Central memory CD8-positive, alpha-beta T cell (primary cell): ENCODE measurements around the gene ADD1.
"Not testable (repeated sequence)": the region's sequence is repeated elsewhere in the genome, so short reads cannot be mapped to it uniquely, and the experiment has no call there.

Source experiments
- ATAC-seq: fragments of 150-1000 bp; cut with Tn5 transposase; replicated peaks from 2 replicates; pipeline ENCODE4 v1.10.0; 2022; ENCODE audit warnings: mild to moderate bottlenecking, moderate FRiP score, moderate number of reproducible peaks; ENCODE audit not compliant: poor library complexity, severe bottlenecking; ENCODE audit errors: extremely low read depth
- DNase-seq, 2 donors: peaks; one replicate each; pipeline ENCODE4 v3.0.0; 2021; ENCODE audit warnings: low spot score in 2 of 2
- H3K27ac Mint-ChIP-seq: one replicate; pipeline ENCODE4 v1.8.0; 2022; ENCODE audit warnings: low read depth, mild to moderate bottlenecking, moderate library complexity, mixed read lengths
- H3K27me3 Mint-ChIP-seq: one replicate; pipeline ENCODE4 v1.8.0; 2022; ENCODE audit warnings: mixed read lengths
- H3K36me3 Mint-ChIP-seq: one replicate; pipeline ENCODE4 v1.8.0; 2022; ENCODE audit warnings: mild to moderate bottlenecking, moderate library complexity, mixed read lengths; ENCODE audit not compliant: insufficient read depth
- H3K4me1 Mint-ChIP-seq: one replicate; pipeline ENCODE4 v1.8.0; 2022; ENCODE audit warnings: mixed read lengths
- H3K4me3 Mint-ChIP-seq: one replicate; pipeline ENCODE4 v1.8.0; 2022; ENCODE audit warnings: mild to moderate bottlenecking, moderate library complexity, mixed read lengths
- H3K9me3 Mint-ChIP-seq: one replicate; pipeline ENCODE4 v1.8.0; 2022; ENCODE audit warnings: mixed read lengths

Gene ADD1

GRCh38 chr4:2938411-2938810, 94.8 kb downstream of the ADD1 start:
- DNase-seq, H3K27me3 Mint-ChIP-seq, ATAC-seq, H3K9me3 Mint-ChIP-seq: not testable (repeated sequence)
- Mint-ChIP-seq H3K36me3 (peaks cover 53% of the 10 kb centered on the region), H3K4me1 (peaks cover 50% of the 10 kb centered on the region), H3K27ac (peak overlapping the region; percentile 85), H3K4me3 (peak overlapping the region; percentile 25)

DNA sequence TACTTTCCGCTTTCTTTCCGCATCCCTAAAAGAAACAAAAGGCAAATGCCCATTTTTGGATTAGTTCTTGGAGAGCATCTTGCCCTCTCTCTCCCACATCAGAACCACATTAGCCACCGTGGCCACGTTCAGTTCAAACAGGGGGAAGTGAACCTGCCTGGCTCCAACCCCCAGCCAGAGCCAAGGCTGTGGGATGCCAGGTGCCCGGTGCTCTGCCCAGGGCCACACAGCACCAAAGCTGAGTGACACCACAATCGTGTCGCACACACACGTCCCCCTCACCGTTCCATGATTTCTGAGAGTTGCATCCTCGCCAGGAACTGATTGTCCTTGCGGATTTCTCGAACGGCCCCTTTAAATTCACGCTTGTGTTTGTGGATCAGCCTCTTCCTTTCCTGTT, 95.3 kb downstream of the ADD1 start:
- H3K27ac Mint-ChIP-seq, result peak overlapping the region; percentile 85
- DNase-seq, result no peak
- no peaks in the 10 kb centered on the region for H3K9me3 Mint-ChIP-seq
- peaks cover 49% of the 10 kb centered on the region for H3K4me1 Mint-ChIP-seq
- H3K27me3 Mint-ChIP-seq, result no peaks in the 10 kb centered on the region
- no peak for ATAC-seq
- H3K4me3 Mint-ChIP-seq, result peak overlapping the region; percentile 25
- H3K36me3 Mint-ChIP-seq, result peaks cover 53% of the 10 kb centered on the region

GRCh38 chr4:2939383-2940243, 96.0 kb downstream of the ADD1 start:
- Mint-ChIP-seq H3K4me3 (peak overlapping the region; percentile 25), H3K36me3 (peaks cover 57% of the 10 kb centered on the region), H3K9me3 (no peaks in the 10 kb centered on the region), H3K27me3 (no peaks in the 10 kb centered on the region), H3K4me1 (peaks cover 49% of the 10 kb centered on the region), H3K27ac (peak overlapping the region; percentile 85)
- ATAC-seq, result no peak
- no peak for DNase-seq

DNA sequence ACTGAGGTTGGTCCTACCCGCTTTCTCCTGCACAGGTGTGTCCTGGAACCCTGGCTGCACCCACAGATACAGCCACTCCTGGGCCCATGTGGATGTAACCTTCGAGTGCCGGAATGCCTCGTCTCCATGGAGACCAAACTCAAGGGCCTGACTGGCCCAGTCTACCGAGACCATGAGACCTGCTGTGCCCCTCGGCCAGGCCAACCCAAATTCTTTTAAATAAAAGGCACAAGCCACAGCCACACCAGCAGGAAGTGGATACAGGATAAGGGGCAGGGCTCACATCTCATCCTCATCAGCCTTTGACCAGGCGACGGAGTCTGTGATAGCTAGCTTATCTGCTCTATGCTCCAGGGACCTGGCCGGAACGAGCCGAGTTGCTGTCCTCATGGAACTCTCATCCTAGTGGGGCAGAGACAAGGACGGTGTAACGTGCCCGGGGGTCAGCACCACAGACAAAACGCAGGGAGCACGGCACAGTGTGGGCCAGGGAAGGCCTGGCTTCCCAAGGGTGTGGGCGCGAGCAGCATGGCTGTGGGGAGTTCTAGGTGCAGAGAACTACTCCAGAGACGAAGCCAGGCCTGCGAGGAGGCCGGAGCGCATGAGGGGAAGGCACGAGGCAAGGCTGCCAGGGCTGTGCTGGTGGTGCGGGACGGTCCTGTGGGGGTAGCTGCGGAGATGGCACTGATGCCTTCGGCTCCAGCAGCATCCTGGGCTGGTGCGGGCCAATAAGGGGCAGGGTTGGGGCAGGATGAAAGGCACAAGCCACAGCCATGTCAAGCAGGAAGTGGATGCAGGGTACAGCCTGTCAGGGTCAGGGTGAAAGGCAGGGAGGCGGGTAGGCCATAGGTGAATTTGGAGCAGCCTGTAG, 96.9 kb downstream of the ADD1 start:
- ATAC-seq (no peak), DNase-seq (no peak)
- H3K4me1 Mint-ChIP-seq, result peaks cover 52% of the 10 kb centered on the region
- no peaks in the 10 kb centered on the region for H3K27me3 Mint-ChIP-seq
- H3K27ac Mint-ChIP-seq, result peak overlapping the region; percentile 85
- H3K4me3 Mint-ChIP-seq, result peak overlapping the region; percentile 18
- H3K36me3 Mint-ChIP-seq, result peaks cover 55% of the 10 kb centered on the region
- no peaks in the 10 kb centered on the region for H3K9me3 Mint-ChIP-seq

- Mint-ChIP-seq H3K9me3 (no peaks in the 10 kb centered on the region), H3K27me3 (no peaks in the 10 kb centered on the region), H3K36me3 (peaks cover 56% of the 10 kb centered on the region), H3K4me3 (peak overlapping the region; percentile 18), H3K27ac (peak overlapping the region; percentile 87), H3K4me1 (peaks cover 43% of the 10 kb centered on the region)
- no peak for DNase-seq
- no peak for ATAC-seq
These were observed 97.7 kb downstream of the ADD1 start for GRCh38 chr4:2941138-2942036.

DNA sequence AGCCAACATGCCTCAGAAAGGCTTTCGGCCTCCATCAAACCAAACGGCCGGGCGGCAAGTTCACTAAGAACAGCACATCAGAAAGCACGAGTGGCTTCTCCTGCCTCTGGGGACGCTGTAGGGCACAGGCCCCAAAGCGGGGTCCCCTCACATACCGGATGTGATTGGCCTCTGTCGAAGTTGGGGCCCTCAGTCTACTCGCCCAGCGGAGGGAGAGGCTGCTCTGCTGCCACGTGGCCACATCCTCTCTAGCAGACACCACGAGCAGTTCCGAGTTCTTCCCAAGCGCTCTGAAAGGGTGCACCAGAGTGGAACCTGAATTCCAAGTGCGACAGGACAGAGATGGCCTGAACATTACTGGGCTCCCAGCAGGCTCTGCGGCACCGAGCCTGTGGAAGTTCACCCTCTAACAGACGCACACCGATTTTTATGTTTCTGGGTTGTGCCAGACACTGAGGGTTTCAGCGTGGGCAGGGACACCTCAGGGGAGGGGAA, 98.4 kb downstream of the ADD1 start:
- no peak for DNase-seq
- Mint-ChIP-seq H3K4me3 (peak overlapping the region; percentile 64), H3K9me3 (no peaks in the 10 kb centered on the region), H3K36me3 (peaks cover 58% of the 10 kb centered on the region), H3K4me1 (peaks cover 36% of the 10 kb centered on the region), H3K27ac (peak overlapping the region; percentile 87), H3K27me3 (no peaks in the 10 kb centered on the region)
- ATAC-seq, result peak; percentile 54

DNA sequence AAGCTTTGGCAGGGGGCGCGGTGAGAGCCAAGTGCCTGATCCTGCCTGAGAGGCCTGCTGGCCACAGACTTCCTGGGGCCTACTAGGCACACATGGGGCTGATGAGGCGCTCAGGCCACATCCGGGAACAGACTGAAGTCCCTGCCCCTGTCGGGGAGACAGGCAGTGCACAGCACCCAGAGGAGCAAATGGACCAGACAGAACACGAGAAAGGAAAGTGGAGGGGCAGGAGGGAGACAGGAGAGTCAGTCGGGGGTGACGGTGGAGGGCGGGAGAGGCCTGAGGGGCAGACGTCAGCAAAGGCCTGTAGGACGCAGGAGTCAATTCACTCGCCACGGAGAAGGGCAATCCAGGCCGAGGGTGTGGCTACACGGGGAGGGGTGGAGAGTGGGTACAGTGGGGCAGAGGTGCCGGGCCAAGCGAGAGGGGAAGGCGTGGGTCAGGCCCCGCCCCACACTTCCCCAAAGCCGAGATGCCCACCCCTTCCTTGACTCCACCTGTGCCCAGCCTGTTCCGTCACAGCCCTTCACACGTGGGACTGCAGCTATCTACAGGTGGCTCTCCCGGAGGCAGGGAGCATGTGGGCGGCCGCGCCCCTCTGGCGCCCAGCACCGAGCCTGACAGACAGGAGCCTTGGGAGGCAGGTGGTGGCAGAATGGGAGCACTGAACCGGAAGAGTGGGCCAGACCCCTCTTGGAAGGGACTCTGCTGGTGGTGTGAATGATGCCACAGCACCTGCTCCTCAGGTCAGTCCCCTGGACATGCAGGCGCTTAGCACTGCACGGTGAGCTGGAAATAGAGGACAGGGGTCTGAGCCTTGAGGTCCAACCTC, 99.1 kb downstream of the ADD1 start:
- ATAC-seq (peak; percentile 58), DNase-seq (no peak)
- Mint-ChIP-seq H3K27me3 (no peaks in the 10 kb centered on the region), H3K36me3 (peaks cover 58% of the 10 kb centered on the region), H3K4me1 (peaks cover 31% of the 10 kb centered on the region), H3K4me3 (peak overlapping the region; percentile 64), H3K27ac (peak overlapping the region; percentile 87), H3K9me3 (no peaks in the 10 kb centered on the region)

DNA sequence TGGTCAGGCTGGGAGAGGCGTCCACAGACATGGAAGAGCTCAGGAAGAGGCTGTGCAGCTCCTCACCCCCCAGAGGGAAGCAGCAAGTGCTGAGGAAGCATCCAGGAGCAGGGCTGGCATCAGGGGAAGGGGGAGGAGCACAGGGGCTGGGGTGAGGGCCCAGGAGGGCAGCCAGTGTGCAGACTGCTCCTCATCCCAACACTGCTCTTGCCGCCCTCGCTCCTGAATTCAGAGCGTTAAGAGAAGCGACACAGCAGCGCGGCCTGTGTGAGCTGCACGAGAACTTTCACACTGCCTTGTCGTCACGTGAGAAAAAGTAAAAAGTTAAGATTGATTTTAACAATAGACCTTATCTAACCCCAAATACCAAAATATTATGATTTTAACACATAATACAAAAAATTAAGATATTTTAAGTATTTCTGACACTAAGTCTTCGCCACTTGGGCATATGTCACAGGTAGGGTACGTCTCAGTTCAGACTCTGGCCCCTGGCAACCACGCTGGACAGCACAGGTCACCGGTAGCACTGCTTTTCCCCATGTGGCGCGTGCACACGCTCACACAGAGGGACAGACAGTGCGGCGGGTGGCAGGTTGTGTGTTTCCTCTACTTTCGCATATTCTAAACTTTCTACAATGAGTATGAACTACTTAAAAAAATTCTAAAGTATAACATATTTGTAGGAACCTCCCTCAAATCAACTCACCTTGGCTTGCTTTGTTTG, 99.9 kb downstream of the ADD1 start:
- H3K9me3 Mint-ChIP-seq, result no peaks in the 10 kb centered on the region
- no peaks in the 10 kb centered on the region for H3K27me3 Mint-ChIP-seq
- peaks cover 55% of the 10 kb centered on the region for H3K36me3 Mint-ChIP-seq
- H3K4me3 Mint-ChIP-seq, result peak overlapping the region; percentile 64
- ATAC-seq (no peak), DNase-seq (no peak)
- H3K27ac Mint-ChIP-seq, result peak overlapping the region; percentile 87
- peaks cover 31% of the 10 kb centered on the region for H3K4me1 Mint-ChIP-seq

- H3K9me3 Mint-ChIP-seq, result no peaks in the 10 kb centered on the region
- peaks cover 27% of the 10 kb centered on the region for H3K4me1 Mint-ChIP-seq
- no peak for DNase-seq
- peak overlapping the region; percentile 86 for H3K27ac Mint-ChIP-seq
- no peak overlapping the region for H3K4me3 Mint-ChIP-seq
- peaks cover 54% of the 10 kb centered on the region for H3K36me3 Mint-ChIP-seq
- no peak for ATAC-seq
- no peaks in the 10 kb centered on the region for H3K27me3 Mint-ChIP-seq
These were observed 100.4 kb downstream of the ADD1 start for GRCh38 chr4:2944091-2944482.

DNA sequence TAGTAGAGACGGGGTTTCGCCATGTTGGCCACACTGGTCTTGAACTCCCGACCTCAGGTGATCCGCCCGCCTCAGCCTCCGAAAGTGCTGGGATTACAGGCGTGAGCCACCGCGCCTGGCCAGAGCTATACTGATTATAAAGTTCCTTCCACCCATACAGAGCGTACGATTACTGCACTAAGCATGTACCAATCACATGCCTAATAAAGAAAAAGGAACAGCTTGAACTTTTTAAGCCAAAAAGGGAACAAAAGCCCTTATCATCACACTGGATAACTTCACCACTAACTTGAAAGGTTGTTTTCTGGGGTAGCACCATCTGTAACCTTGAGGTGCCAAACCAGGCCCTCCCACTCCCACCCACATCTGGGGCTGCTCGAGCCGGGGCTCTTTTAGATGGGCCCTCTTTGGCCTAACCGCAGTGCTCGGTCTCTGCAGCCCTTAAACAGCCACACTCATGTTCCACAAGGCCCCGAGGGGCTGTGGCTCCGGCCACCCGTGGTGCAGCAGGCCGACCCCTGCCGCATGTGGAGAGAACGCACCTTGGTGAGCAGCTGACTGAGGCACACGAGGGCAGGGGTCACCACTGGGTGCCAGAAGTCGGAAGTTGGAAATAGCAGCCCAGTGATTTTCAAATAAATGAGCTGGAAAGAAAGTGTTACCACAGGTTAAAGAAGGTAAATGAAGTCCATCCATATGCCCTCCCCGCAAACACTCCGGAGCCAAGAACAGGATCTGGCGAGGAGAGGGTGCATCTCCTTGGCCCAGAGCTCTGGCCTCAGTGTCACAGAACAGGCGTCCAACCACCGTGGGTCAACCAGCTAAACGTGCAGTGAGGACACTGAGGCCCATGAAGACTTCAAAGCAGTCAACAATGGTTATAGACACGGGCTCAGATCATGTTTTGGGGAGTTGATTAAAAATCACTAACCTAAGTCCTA, 101.2 kb downstream of the ADD1 start:
- no peaks in the 10 kb centered on the region for H3K9me3 Mint-ChIP-seq
- H3K4me3 Mint-ChIP-seq, result no peak overlapping the region
- no peak for DNase-seq
- H3K36me3 Mint-ChIP-seq, result peaks cover 55% of the 10 kb centered on the region
- peak overlapping the region; percentile 86 for H3K27ac Mint-ChIP-seq
- H3K27me3 Mint-ChIP-seq, result no peaks in the 10 kb centered on the region
- no peak for ATAC-seq
- H3K4me1 Mint-ChIP-seq, result peaks cover 23% of the 10 kb centered on the region
